Cortex of kidney (tissue), 1 donor: ENCODE data around the gene TMEM205.

Experiments
- DNase-seq: peaks from one replicate; lab custom pipeline; 2025; lab: John Stamatoyannopoulos, UW

Gene TMEM205

GRCh38 chr19:11299946-11300810, 45.9 kb downstream of the TMEM205 start:
- no peak for DNase-seq

- DNase-seq = no peak
These were observed 49.8 kb downstream of the TMEM205 start for GRCh38 chr19:11296264-11296663.

- DNase-seq = no peak
These were observed 50.3 kb downstream of the TMEM205 start, which contains the start of gene TSPAN16 for GRCh38 chr19:11295665-11296245. TSPAN16 (plus strand) TSS chr19:11296160; CDS start chr19:11296298, 138 bp downstream.

GRCh38 chr19:11295180-11295579, 50.9 kb downstream of the TMEM205 start:
- DNase-seq = no peak

GRCh38 chr19:11293433-11294389, 52.4 kb downstream of the TMEM205 start:
- peak; percentile 16 for DNase-seq
